CD4-positive, alpha-beta T cell treated with Interleukin-10 for 1 hour (primary cell): ENCODE data around the gene C11orf21.

Source experiments
- DNase-seq: peaks from one replicate; pipeline ENCODE4 v3.0.0-alpha.2; 2020

C11orf21 gene

DNA sequence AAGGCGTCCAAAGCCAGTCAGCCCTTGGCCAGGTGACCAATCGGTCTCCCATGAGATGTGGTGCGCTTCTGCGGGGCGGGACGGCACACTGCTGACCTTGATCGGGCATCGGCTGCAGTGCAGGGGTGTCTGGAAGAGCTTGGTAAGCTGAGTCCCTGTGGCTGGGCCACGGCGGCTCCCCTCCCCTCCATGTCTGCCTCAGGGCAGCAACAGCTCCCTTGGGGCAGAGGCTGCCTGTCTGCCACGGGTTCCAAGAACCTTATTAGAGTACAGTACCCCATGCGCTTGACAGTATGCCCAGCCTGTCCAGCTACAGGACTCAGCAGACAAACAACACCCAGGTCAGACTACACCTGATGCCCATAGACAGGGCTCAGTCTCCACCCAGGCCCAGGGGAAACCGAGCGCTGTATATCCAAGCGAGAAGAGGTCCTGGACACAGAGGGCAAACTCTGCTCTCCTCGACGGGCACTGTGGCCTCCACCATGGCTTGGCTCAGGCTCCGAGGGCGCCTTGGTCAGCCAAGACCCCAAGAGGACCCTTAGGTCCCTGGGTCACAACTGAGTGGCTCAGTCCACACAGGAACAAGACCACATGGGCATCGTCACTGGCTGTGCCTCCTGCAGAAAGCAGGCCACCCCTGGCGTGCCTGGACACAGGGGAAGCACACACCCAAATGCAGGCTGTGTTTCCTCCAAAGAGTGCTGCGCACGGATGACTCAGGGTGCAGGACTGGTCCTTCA lies 19.0 kb upstream of the C11orf21 start:
- DNase-seq, result no peak

DNA sequence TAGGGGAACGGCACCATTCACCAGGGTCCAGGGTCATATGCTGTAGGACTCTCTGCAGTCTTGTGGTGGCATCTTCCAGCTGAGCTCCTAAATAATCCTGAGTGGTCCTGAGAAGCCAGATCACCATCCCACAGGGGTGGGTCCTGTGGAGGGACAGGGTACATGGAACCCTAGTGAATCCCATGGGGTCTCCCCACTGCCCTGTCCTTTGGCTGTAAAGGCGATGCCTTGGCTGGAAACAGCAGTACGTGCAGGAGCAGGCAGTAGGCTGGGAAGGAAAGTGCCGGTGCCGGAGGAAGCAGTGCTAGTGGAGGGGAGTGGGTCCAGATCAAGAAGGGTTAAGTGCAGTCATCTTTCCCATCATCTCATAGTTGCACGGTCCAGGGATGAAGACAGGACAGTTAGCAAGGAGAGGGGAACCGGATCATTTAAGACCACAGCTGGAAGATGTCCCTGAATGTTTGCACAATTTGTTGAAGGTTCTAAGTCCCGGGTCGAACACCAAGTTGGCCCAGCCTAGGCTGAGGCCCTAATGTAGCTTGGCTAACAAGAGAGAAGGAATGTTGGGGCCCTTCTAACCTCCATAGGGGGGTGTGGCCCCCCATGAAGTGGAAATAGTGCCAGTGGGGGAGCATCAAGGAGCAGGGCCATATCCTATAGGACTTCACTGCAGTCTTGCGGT lies 18.2 kb upstream of the C11orf21 start:
- no peak for DNase-seq

DNA sequence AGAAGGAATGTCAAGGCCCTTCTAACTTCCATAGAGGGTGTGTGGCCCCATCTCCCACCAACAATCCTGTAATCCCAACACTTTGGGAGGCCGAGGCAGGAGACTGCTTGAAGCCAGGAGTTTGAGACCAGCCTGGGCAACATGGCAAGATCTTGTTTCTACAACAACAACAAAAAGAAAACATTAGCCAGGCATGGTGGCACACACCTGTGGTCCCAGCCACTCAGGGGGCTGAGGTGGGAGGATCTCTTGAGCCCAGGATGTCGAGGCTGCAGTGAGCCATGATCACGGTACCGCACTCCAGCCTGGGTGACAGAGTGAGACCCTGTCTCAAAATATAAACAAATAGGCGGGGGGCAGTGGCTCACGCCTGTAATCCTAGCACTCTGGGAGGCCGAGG lies 17.0 kb upstream of the C11orf21 start:
- DNase-seq, result no peak

DNA sequence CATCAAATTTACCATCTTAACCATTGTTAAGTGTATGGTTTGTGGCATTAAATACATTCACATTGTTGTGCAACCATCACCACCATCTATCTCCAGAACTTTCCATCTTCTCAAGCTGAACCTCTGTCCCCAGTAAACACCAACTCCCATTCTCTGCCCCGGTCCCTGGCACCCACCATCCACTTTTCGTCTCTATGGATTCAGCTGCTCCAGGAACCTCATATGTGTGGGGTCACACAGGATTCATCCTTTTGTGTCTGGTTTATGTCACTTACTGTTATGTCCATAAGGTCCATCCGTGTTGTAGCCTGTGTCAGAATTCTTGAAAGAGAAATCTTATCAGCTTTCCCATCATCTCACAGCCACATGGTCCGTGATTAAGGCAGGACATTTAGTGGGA lies 16.4 kb upstream of the C11orf21 start:
- DNase-seq, result no peak

DNA sequence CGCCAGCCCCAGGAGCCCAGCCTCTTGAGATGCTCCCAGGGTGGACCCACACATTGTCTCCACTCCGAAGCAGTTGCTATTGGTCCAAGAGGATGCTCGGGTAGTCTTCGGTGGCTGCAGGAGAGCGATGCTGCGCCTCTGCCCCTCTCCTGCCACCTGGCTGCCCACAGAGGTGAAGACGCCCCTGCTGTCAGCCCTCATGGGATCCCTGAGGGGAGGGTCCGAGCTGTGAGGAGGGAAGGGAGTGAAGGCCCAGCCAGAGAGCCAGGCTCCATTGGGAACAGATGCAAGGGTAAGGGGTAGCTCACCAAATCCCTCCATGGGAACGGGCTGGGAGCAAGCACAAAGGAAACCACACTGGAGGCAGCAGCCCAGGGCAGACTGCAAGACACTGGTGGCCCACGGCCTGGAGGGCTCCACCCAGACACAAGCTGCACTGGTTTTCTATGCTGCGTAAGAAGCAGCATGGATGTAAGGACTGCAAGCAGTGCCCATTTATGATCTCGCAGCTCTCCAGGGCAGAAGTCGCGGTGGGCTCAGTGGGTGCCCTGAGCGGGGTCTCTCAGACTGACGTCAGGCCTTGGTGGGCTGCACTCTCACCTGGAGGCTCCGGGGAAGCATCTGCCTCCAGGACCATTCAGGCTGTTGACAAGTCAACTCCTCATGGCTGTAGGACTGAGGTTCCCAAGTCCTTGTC lies 15.8 kb upstream of the C11orf21 start:
- no peak for DNase-seq

DNA sequence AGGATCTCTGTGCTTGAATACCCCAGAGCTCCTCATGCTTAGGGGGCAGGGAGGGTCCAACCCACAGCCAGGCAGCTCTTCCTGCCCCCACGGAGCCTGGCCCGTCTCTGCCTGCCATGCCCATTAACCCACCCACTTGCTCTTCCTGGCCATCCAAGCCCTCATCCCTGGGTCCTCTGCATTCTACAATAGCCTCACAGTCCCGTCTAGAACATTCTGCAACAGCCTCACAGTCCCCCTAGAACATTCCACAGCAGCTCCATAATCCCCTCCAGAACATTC lies 15.2 kb upstream of the C11orf21 start:
- DNase-seq, result no peak

DNA sequence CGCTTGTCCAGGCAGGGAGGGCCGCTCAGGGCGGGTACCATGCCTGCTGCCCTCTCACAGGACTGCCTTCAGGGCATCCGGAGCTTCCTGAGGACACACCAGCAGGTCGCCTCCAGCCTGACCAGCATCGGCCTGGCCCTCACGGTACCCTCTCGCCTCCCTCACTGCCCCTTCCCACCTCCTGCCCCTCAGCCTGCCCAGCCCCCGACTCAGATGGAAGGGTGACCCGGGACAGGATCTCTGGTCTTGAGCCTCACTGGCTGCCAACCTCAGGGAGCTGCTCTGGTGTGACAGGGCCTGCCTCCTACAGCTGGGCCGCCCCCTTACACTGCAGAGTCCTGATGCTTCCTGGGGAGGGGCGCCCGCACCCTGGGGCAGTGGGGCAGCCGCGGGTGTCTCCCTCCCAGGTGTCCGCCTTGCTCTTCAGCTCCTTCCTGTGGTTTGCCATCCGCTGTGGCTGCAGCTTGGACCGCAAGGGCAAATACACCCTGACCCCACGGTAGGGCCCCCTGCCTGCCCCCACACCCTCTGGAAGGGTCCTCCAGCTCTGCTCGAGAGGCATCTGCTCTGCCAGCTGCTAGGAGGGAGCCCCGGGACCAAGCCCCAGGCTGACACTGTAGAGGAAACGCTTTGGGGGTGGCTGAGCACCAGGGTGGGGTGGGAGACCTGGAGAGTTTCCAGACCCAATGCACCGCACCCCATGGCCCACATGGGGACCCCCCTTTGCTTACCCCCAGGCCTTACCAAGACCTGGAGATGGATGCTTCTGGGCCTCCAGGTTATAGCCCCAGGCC lies 14.6 kb upstream of the C11orf21 start:
- no peak for DNase-seq

DNA sequence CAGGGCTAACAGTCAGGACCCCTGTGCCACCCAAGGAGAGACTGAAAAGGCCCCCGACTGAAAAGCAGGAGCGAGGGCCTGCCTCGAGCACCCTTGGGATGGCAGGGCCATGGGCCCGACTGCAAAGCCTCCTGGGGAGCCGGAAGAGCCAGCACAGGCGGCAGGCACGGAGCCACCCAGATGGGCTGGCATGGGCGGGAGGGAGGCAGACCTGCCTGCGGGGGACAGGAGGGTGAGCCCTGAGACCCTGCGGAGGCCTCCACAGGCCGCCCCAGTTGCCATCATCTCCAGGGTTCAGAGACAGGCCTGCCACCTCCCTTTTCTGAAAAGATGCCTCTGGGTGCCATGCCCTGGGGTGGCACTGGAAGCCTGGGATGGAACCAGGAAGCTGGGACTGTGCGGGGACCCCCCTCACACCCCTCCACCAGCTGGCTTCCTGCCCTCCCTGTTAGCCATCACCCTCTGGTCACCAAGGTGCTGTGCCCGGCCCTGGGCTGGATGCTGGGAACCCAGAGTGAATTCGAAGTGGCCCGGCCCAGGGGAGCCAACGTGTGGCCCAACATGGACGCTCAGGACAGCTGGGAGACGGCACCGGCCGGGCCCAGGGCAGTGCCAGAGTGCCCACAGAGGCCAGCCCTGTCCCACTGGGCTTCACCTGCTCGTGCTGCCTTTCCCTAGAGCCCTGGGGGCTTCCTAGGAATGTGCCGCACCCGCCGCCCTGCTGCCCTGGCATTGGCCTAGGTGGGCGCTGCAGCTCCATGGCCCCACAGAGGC lies 13.9 kb upstream of the C11orf21 start:
- no peak for DNase-seq

DNA sequence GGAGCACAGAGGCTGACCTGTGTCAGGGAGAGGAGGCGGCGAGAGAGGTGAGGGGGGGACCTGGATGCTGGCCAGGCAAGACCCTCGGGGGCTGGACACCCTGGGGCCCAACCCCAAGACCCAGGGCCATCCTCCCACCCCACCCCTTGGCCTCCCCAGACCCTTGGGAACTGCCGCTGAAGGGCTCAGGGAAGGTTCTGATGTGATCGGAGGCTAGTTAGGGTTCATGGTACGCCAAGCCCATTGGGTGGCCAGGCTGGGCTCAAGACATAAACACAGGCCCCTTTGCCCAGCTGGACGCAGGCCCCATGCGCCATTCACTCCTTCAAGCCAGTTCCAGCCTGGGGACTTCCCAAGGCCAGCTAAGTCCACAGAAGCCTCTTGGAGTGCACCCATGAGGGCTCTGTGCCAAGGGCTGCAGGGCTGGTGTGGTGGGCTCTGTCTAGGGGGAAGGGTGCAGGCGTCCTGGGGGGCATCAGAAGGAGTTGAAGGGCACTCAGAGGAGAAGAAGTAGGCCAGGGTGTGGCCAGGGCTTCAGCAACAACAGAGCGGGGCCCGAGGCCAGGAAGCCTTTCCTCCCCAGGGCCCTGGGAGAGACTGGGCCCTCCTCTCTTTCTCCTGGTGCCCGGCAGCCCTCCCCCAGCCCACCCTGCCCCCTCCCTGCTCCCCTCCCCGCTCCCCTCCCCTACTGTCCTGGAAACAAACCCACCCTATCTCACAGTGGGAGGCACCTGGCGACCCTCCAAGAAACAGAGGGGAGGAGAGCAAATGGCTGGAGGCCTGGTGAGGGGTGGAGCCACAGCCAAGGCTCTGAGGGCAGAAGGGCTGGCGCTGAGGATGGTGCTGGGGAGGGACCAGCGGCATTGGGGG lies 13.0 kb upstream of the C11orf21 start:
- DNase-seq, result no peak

DNA sequence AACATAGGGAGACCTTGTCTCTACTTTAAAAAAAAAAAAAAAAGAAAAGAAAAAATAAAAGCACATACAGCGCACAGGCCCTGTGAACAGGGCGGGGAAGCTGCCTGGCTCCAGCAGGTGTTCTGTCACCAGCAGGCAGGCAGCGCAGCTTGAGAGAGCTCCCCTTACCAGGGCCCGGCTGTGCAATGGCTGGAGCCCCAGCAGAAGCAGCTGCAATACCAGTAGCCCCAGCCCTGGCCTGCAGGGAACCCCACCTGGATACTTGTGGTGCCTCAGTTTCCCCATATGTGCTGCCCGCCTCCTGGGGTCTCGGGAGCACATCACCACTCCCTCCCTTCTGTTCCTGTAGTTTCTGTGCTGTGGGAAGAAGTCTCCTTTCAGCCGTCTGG lies 12.4 kb upstream of the C11orf21 start:
- no peak for DNase-seq

DNA sequence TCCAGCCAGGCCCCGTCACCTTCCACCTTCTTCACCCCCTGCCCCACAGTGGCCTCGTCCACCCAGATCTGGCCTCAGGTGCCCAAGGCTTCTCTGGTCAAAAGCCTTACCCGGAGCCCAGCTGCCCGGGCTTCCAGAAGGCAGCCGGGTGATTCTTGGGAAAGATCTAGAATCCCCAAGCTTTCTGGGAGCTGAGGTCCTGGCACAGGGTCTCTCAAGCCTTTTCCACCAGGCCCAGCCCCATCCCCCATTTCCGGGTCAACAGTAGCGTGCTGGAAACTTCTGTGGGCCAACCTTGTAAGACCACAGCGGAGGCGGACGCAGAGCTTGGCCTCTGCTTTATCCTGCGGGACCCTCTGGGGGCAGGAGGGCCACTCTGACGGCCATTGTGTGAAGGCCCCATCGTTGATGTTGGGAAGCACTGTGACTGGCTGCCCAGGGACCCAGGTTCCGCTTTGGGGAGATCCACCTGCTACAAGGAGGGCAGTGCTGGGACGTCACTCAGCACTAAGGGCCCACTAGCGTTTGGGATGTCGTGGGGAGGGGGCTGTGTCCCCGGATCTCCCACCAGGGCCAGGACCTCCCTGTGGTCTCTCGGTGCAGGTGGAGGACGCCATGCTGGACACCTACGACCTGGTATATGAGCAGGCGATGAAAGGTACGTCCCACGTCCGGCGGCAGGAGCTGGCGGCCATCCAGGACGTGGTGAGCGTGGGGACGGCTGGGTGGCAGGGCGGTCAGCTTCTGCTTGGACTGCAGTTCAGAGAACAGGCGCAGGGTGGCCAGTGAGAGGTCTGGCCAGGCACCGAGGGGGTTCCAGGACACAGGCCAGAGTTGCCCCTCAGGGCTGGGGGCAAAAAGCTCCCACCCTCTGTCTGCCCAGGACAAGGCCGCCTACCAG lies 11.6 kb upstream of the C11orf21 start:
- DNase-seq, result no peak

DNA sequence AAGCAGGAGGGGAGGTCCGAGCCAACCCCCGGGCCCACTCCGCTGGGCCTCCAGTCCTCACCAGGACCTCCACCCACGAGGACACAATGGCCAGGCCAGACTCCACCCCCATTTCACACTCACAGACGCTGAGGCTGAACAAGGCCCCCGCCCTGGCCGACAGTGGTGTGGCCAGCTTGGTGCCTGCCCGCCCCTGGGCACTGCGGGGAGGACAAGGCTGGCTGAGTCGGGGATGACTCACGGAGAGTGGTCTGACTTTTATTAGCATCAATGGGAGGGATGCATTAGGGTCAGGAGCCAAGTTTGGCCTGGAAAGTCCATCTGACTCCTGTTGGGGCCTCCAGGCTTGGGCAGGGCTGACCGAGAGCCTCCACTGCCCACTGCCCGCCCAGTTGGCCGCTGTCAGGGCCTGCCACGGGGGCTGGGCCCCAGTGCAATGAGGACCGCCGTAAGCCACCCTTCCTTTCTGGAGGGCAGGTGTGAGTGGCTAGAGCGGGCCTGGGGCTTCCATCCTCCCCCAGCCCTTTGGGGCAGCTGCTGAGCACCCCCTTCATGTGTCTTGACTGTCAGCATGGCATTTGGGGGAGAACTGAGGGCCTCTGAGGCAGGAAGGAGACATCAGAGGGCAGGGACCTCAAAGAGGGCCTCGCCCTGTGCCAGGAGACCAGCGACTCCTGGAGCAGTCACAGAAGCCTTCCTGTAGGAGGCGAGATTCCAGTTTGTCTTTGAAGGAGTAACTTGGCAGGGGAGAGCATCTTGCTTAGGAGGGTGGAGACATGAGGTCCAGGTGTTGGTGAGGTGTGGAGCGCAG lies 10.7 kb upstream of the C11orf21 start:
- DNase-seq, result no peak

DNA sequence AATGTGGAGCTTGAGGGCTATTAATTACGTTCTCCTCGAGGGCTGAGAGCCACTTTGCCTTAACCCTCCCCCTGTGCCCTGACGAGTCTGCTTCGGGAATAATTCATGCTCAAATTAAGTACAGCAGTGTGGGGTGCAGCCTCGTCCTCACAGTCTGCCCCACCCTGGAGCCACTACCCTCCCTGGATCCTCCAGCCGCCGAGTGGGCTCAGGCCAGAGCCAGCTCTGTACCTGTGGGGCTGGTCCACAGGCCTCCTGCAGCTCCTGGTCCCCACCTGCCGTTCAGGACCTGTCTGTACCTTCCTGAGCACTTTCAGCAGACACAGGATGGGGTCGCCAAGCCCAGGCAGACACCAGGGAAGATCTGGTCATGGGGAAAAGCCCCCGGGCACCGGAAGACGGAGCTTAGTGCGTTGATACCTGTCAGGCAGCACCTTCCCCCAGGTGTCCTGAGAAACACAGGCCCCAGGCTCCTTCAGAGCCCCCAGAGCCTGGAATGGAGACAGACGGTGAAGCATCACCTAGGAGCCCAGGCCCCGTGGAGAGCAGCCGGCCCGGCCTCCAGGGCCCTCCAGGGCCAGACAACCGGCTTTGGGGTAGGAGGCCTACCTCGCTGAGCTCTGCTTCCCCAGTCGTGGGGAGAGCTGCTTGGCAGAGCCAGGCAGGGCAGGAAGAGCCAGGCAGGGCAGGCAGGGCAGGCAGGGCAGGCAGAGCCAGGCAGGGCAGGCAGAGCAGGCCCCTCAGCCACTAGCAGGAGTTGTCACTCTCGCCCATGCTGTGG lies 9.8 kb upstream of the C11orf21 start:
- DNase-seq, result no peak

DNA sequence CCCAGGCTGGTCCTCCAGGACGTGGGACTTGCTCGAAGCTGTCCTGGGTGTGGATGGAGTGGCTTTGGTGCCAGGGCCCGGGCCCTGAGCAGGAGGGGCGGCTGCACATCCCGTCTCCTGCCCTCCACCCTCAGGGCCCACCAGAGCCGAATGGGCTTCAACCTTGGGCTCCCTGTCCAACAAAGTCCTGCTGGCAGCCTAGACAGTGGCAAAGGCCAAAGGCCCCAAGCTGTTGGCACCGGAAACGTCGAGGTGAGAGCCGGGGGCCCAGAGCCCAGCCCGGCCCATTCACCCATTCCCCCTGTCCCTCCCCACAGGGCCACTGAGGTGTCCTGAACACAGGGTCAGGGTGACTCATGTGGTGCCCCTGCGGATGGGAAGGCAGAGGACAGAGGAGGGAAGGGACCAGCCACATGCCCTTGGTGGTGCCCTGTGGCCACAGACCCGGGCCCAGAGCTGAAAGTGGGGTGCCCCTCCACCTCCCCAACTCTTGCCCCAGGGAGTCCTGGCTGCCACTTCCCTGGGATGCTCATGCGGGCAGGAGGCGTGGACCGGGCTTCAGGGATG lies 9.2 kb upstream of the C11orf21 start:
- DNase-seq, result no peak

DNA sequence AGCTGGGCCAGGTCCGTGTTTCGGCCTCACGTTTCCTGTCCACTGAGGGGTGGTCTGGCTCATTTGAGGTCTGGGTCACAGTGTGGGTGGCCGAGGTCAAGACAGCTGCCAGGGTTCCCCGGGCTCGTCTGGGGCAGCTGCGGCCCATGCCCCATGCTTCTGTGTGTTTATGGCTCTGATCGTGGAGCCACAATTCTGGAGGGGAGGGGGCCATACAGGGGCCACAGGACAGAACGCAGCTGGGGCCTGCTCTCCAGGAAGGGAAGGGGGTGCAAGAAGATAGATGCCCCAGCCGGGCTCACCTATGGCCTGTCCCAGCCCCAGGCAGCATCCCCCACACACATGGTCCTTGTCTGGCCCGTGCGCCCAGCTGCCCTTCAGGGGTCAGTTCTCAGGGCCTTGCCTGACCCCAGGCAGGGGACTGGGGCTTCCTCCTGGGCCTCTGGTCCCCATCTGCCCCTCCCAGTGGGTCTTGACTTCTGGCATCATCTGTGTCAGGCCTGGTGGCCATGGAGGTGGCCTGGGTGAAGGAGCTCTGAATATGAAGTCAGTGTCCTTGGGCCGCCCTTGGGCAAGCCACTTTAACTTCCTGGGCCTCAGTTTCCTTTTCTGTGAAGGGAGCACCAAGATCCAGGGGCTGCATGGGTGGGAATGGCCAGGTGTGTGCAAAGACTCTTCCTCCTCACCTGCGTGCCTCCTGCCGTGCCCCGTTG lies 8.5 kb upstream of the C11orf21 start:
- no peak for DNase-seq

DNA sequence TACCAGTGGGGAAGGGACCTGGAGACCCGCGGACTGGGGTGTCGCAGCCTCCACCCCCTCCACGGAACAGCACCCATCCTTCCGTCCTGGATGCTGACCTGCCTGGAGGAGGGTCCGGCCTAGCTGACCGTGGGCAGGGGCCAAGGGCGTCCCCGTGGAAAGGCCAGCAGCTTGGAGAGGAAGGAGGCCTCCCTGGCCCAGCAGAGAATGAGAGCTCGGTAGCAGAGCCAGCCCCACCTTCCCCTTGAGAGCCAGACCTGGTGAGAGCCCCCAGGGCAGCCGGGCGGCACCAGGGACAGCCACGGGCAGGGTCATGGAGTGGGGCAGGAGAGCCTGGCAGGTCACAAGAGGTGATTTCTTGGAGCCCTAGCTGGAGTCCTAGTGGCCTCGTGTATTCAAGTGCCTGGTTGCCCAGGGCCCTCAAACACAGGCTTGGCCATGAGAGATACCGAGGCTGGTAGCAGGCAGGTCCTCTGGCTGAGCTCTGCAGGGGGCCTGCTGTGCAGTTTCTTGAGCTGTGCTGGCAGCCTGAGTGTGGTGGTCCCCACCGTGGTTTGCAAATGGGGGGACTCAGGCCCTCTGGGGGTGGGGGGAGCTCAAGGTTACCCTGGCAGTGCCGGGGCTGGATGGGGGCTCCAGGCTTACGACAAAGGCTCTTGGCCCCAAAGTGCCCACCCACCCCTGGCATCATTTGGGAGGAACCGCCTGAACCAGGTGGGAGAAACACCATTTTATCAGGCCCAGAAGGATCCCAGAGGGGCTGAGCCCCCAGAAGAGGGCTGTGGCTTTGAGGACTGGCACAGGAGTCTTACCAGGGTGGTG lies 7.7 kb upstream of the C11orf21 start:
- no peak for DNase-seq

DNA sequence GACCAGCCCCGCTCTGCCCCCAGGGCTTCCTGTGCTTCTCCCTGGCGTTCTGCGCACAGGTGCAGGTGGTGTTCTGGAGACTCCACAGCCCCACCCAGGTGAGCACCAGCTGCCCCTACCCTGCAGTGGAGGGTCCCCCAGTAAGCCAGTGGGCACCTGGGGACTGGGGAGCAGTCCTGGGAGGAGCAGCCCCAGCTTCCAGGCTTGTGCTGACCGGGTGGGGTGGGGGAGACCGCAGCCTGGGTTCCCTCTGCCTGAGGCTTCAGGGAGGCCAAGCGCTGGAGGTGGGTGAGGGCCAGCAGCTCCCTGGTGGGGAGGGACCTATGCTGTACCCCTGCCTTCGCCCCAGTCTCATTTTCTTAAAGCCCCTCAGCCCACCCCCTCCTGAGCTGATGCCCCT lies 7.0 kb upstream of the C11orf21 start:
- no peak for DNase-seq
